ENCODE data around the gene TIE1. TPM values are rescaled to one million over a fixed set of nuclear protein-coding genes. Genes with fewer than 3 reads are reported as not detected.

TIE1 gene
- total and polyA plus RNA-seq, 2 experiments from 2014 or later = 0.21 TPM; not detected in 1

DNA sequence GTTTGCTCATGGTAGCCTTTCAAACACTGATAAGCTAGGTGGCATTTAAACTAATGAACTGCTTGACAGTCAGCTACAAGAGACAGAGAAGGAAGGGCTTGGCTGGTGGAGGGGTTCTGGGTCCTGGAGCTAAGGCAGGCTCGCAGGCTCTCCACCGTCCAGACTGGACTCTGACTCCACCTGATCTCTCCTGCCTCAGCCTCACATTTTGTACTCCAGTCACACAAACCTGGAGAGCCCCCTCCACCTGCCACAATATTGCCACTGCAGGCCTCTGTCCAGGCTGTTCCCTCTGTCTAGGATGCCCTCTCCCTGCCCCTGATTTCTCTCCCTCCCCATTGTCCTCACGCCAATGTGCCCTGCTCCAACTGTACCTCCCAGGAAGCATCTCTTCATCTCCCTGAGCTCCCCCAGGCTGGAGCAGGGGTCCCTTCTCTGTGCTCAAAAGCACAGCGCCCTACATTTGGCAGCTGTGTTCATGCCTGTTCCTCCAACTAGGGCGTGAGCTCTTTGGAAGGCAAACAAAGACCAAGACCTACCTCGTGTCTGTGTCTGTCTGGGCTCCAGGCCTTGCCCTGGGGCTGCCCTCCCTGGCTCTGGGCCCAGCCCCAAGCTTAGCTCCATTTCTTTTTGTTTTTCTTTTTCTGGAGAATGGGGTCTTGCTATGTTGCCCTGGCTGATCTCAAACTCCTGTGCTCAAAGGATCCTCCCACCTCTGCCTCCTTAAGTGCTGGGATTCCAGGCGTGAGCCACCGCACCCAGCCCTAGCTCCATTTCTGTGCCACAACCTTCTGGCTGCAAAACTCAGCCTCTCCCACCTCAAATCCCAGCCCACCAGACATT, 2.9 kb downstream of the TIE1 start:
- Histone ChIP-seq H3K36me3 (ENCODE audit: low read depth) (no peaks in the 10 kb centered on the region), H4K20me1 (ENCODE audit: insufficient read depth) (no peaks in the 10 kb centered on the region), H3F3A (ENCODE audit: insufficient read depth) (peaks cover 8% of the 10 kb centered on the region; the same call in 1 of the 2 replicates), H3K4me2 (ENCODE audit: unreplicated experiment) (no peak overlapping the region), H3K27ac (no peak overlapping the region), H2AFZ (no peak overlapping the region), H3K4me3 (no peak overlapping the region), H3K79me2 (ENCODE audit: insufficient read depth) (no peaks in the 10 kb centered on the region), H3K27me3 (replicated peaks; ENCODE audit: insufficient read depth) (no peaks in the 10 kb centered on the region; the same call in 1 of the 2 replicates), H3K4me1 (ENCODE audit: insufficient read depth) (peaks cover 6% of the 10 kb centered on the region), H3K9me2 (ENCODE audit: insufficient read depth) (no peaks in the 10 kb centered on the region), H3K9ac (no peak overlapping the region), H3K9me3 (ENCODE audit: low read depth) (no peaks in the 10 kb centered on the region)
- DNase-seq = no peak
- WGBS, 2 experiments (ENCODE audit: low coverage in 1 of 2, low lambda C conversion rate in 2 of 2, missing lambda C conversion rate in 2 of 2) = 42 to 43% methylated on average over 8 of the region's 8 CpGs
- no peak for TF ChIP-seq EZH2phosphoT487 (IDR thresholded peaks at IDR 0.05; ENCODE audit: insufficient read depth, low read depth)
- no peak for TF ChIP-seq EZH2 (IDR thresholded peaks at IDR 0.05; ENCODE audit: insufficient read depth, poor library complexity, severe bottlenecking)
- in situ Hi-C loops (cut with MboI) = no loop called here

DNA sequence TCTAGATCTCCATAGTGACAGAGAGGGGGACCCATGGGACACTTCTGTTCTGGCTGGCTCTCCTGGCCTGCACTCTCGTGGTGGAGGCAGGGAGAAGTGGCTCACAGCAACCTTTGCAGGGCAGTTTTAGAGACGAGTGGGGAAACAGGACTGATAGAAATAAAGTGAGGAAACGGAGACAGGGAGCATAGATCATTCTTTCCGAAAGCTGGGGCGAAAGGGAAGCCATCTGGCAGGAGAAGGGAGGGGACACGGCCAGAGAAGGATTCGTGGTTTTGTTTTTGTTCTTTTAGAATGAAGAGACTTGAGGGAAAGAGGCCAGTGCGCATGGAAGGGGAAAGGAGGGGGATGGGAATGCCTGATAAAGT, 3.5 kb downstream of the TIE1 start:
- in situ Hi-C loops (cut with MboI) = no loop called here
- Histone ChIP-seq H3K27me3 (replicated peaks; ENCODE audit: insufficient read depth) (no peaks in the 10 kb centered on the region; the same call in 1 of the 2 replicates), H2AFZ (no peak overlapping the region), H3K4me2 (ENCODE audit: unreplicated experiment) (no peak overlapping the region), H3K9me2 (ENCODE audit: insufficient read depth) (no peaks in the 10 kb centered on the region), H3K9ac (no peak overlapping the region), H3K36me3 (ENCODE audit: low read depth) (no peaks in the 10 kb centered on the region), H3K27ac (no peak overlapping the region), H3K79me2 (ENCODE audit: insufficient read depth) (no peaks in the 10 kb centered on the region), H3K4me3 (no peak overlapping the region), H3K4me1 (ENCODE audit: insufficient read depth) (peaks cover 6% of the 10 kb centered on the region), H4K20me1 (ENCODE audit: insufficient read depth) (no peaks in the 10 kb centered on the region), H3F3A (ENCODE audit: insufficient read depth) (peaks cover 8% of the 10 kb centered on the region; the same call in 1 of the 2 replicates), H3K9me3 (ENCODE audit: low read depth) (no peaks in the 10 kb centered on the region)
- no peak for DNase-seq
- TF ChIP-seq EZH2phosphoT487 (IDR thresholded peaks at IDR 0.05; ENCODE audit: insufficient read depth, low read depth) (no peak), EZH2 (IDR thresholded peaks at IDR 0.05; ENCODE audit: insufficient read depth, poor library complexity, severe bottlenecking) (no peak)
- 30 to 35% methylated on average over 8 of the region's 8 CpGs for WGBS, 2 experiments (ENCODE audit: low coverage in 1 of 2, low lambda C conversion rate in 2 of 2, missing lambda C conversion rate in 2 of 2)

DNA sequence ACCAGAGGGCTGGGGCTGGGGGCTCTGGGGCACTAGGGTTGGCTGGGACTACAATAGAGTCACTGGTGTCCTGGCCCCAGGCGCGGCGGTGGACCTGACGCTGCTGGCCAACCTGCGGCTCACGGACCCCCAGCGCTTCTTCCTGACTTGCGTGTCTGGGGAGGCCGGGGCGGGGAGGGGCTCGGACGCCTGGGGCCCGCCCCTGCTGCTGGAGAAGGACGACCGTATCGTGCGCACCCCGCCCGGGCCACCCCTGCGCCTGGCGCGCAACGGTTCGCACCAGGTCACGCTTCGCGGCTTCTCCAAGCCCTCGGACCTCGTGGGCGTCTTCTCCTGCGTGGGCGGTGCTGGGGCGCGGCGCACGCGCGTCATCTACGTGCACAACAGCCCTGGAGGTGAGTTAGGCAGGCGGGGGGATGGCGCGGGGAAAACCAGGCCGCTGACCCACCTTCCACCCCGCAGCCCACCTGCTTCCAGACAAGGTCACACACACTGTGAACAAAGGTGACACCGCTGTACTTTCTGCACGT, 4.1 kb downstream of the TIE1 start:
- Histone ChIP-seq H3K4me1 (ENCODE audit: insufficient read depth) (peaks cover 6% of the 10 kb centered on the region), H3K36me3 (ENCODE audit: low read depth) (no peaks in the 10 kb centered on the region), H3K9me2 (ENCODE audit: insufficient read depth) (no peaks in the 10 kb centered on the region), H3F3A (ENCODE audit: insufficient read depth) (peaks cover 8% of the 10 kb centered on the region; the same call in 1 of the 2 replicates), H3K27ac (no peak overlapping the region), H3K79me2 (ENCODE audit: insufficient read depth) (no peaks in the 10 kb centered on the region), H3K27me3 (replicated peaks; ENCODE audit: insufficient read depth) (no peaks in the 10 kb centered on the region; the same call in 1 of the 2 replicates), H3K9ac (no peak overlapping the region), H2AFZ (no peak overlapping the region), H3K4me2 (ENCODE audit: unreplicated experiment) (no peak overlapping the region), H3K9me3 (ENCODE audit: low read depth) (no peaks in the 10 kb centered on the region), H4K20me1 (ENCODE audit: insufficient read depth) (no peaks in the 10 kb centered on the region), H3K4me3 (no peak overlapping the region)
- WGBS, 2 experiments (ENCODE audit: low coverage in 1 of 2, low lambda C conversion rate in 2 of 2, missing lambda C conversion rate in 2 of 2) = 93% methylated on average over 19 to 41 of the region's 46 CpGs
- in situ Hi-C loops (cut with MboI) = no loop called here
- no peak for DNase-seq
- TF ChIP-seq EZH2 (IDR thresholded peaks at IDR 0.05; ENCODE audit: insufficient read depth, poor library complexity, severe bottlenecking) (no peak), EZH2phosphoT487 (IDR thresholded peaks at IDR 0.05; ENCODE audit: insufficient read depth, low read depth) (no peak)

DNA sequence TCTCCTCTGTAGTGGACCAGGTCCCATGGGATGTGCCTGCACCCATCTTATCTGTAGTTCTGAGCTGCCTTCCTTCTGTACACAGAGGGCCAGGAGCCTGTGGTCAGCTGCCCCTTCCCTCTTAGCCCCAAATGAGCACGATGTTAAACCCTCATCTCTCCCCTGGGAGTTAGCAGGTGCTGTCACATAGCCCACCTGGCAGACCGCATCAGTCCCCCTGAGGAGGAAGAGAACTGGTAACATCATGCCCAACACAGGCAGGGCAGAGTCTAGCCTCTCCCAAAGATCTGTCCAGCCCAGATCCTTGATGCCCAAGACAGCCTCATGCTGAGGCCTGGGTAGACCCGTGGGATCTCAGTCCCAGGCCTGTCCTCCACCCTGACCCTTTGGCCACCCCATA, 4.7 kb downstream of the TIE1 start:
- WGBS, 2 experiments (ENCODE audit: low coverage in 1 of 2, low lambda C conversion rate in 2 of 2, missing lambda C conversion rate in 2 of 2) = 51 to 73% methylated on average over 3 of the region's 3 CpGs
- Histone ChIP-seq H3K4me3 (no peak overlapping the region), H4K20me1 (ENCODE audit: insufficient read depth) (no peaks in the 10 kb centered on the region), H2AFZ (no peak overlapping the region), H3K27ac (no peak overlapping the region), H3K9ac (no peak overlapping the region), H3K79me2 (ENCODE audit: insufficient read depth) (no peaks in the 10 kb centered on the region), H3K27me3 (replicated peaks; ENCODE audit: insufficient read depth) (no peaks in the 10 kb centered on the region; the same call in 1 of the 2 replicates), H3F3A (ENCODE audit: insufficient read depth) (peaks cover 8% of the 10 kb centered on the region; the same call in 1 of the 2 replicates), H3K36me3 (ENCODE audit: low read depth) (no peaks in the 10 kb centered on the region), H3K9me2 (ENCODE audit: insufficient read depth) (no peaks in the 10 kb centered on the region), H3K4me2 (ENCODE audit: unreplicated experiment) (no peak overlapping the region), H3K4me1 (ENCODE audit: insufficient read depth) (peaks cover 6% of the 10 kb centered on the region), H3K9me3 (ENCODE audit: low read depth) (no peaks in the 10 kb centered on the region)
- no peak for DNase-seq
- in situ Hi-C loops (cut with MboI) = no loop called here
- TF ChIP-seq EZH2phosphoT487 (IDR thresholded peaks at IDR 0.05; ENCODE audit: insufficient read depth, low read depth) (no peak), EZH2 (IDR thresholded peaks at IDR 0.05; ENCODE audit: insufficient read depth, poor library complexity, severe bottlenecking) (no peak)
